K562 (cell line): ENCODE measurements around the gene RSRC1. TPM values are rescaled to one million over a fixed set of nuclear protein-coding genes. Genes with fewer than 3 reads are reported as not detected.

Experiments used
- ATAC-seq: fragments of 200-7000 bp; cut with Tn5 transposase; 3 replicates; pipeline ENCODE4 v1.9.1; 2020; ENCODE audit warnings: moderate library complexity
- BruUV-seq: library from RNA; stranded (reverse); fragments of 400-500 nt; replicated peaks from 2 replicates; lab custom pipeline; 2021; lab: Mats Ljungman, UMichigan
- CTCF ChIA-PET: fragments of 300-600 bp; formaldehyde crosslinking; extraction: SDS; loops from one replicate; lab custom pipeline; 2021; ENCODE audit warnings: low intra/inter-chr PET ratio; lab: Yijun Ruan, JAX
- POLR2A ChIA-PET: fragments of 300-600, 350-650 bp; sonication (Branson Sonifier 250); formaldehyde crosslinking; extraction: SDS; loops from one replicate; lab custom pipeline; 2021; ENCODE audit warnings: antibody characterized with exemption, inconsistent platforms; lab: Yijun Ruan, JAX
- DNase-seq, 4 experiments: peaks; one replicate each; pipeline versions ENCODE4 v3.0.0 to v3.0.0-alpha.2; 2011 to 2018; ENCODE audit warnings: low spot score in 3 of 4, mixed read lengths in 3 of 4; ENCODE audit errors: extremely low read depth in 1 of 4
- FAIRE-seq: peaks from 2 replicates; lab custom pipeline; 2011; peaks lifted over from hg19 to GRCh38; lab: Jason Lieb, UNC
- H2AFZ ChIP-seq: 2 replicates; pipeline ENCODE4 v1.6.0; 2011; ENCODE audit warnings: low read depth, low read length, control low read depth, inconsistent platforms
- H3K27ac ChIP-seq: fragments of 200-600 bp; 3 replicates; pipeline ENCODE4 v1.8.0; 2011; ENCODE audit warnings: low read depth, mild to moderate bottlenecking, control low read depth, inconsistent platforms, low read length, moderate library complexity, mixed read lengths; ENCODE audit errors: extremely low read depth
- H3K27me3 ChIP-seq, 2 experiments: fragments of 300-600 bp in 1 of 2; 2 replicates in 1 of 2; 3 replicates in 1 of 2; pipeline versions ENCODE4 v1.6.0 to v1.8.0; 2011; ENCODE audit warnings: inconsistent platforms in 2 of 2, low read length in 2 of 2, mild to moderate bottlenecking in 1 of 2, mixed read lengths in 1 of 2, moderate library complexity in 1 of 2; ENCODE audit not compliant: control insufficient read depth in 2 of 2, insufficient read depth in 2 of 2
- H3K36me3 ChIP-seq: fragments of 300-600 bp; 3 replicates; pipeline ENCODE4 v1.8.0; 2011; ENCODE audit warnings: mild to moderate bottlenecking, low read length, inconsistent platforms; ENCODE audit not compliant: control insufficient read depth, insufficient read depth
- H3K4me1 ChIP-seq, 2 experiments: fragments of 200-600 bp in 1 of 2; replicated peaks in 1 of 2; 2 replicates in 1 of 2; 3 replicates in 1 of 2; pipeline versions ENCODE4 v1.5.1 to v1.8.0; 2011; ENCODE audit warnings: inconsistent platforms in 2 of 2, low read length in 2 of 2, mild to moderate bottlenecking in 1 of 2, mixed read lengths in 1 of 2, moderate library complexity in 1 of 2; ENCODE audit not compliant: control insufficient read depth in 2 of 2, insufficient read depth in 2 of 2
- H3K4me2 ChIP-seq: 2 replicates; pipeline ENCODE4 v1.6.1; 2011; ENCODE audit warnings: low read length, control low read depth, inconsistent platforms, mixed read lengths; ENCODE audit not compliant: insufficient read depth
- H3K4me3 ChIP-seq: fragments of 200-600 bp; sonication (generic), shearing (Covaris generic); 2 replicates; pipeline ENCODE4 v1.5.1; 2016; ENCODE audit warnings: control low read depth, inconsistent platforms
- H3K79me2 ChIP-seq: fragments of 200-600 bp; 3 replicates; pipeline ENCODE4 v1.8.0; 2011; ENCODE audit warnings: low read length, inconsistent platforms; ENCODE audit not compliant: control insufficient read depth, insufficient read depth
- H3K9ac ChIP-seq, 2 experiments: 2 replicates each; pipeline versions ENCODE4 v1.6.0 to v1.6.1; 2011; ENCODE audit warnings: low read depth in 2 of 2, low read length in 2 of 2, control low read depth in 1 of 2, inconsistent platforms in 1 of 2, mild to moderate bottlenecking in 1 of 2, mixed read lengths in 1 of 2; ENCODE audit not compliant: insufficient read depth in 1 of 2
- H3K9me1 ChIP-seq: one replicate; pipeline ENCODE4 v1.6.0; 2011; ENCODE audit warnings: inconsistent platforms, mild to moderate bottlenecking, low read length, moderate library complexity; ENCODE audit not compliant: control insufficient read depth, insufficient read depth
- H3K9me3 ChIP-seq: replicated peaks from 2 replicates; pipeline ENCODE4 v1.5.1; 2011; ENCODE audit warnings: low read depth, low read length, inconsistent platforms; ENCODE audit not compliant: control insufficient read depth, insufficient read depth
- H4K20me1 ChIP-seq: replicated peaks from 2 replicates; pipeline ENCODE4 v1.6.1; 2011; ENCODE audit warnings: low read length, inconsistent platforms, mixed read lengths; ENCODE audit not compliant: control insufficient read depth, insufficient read depth
- ARHGAP35 ChIP-seq: fragments of 450-650 bp; IDR thresholded peaks from 2 replicates; pipeline ENCODE4 v1.6.1; 2018; ENCODE audit not compliant: partially characterized antibody
- ATF1 ChIP-seq, 2 experiments: fragments of 450-650 bp in 1 of 2; IDR thresholded peaks; 2 replicates each; pipeline ENCODE4 v1.6.1; 2016; ENCODE audit warnings: missing compliant biosample characterization in 1 of 2, missing genetic modification characterization in 1 of 2
- CHD4 ChIP-seq: fragments of 200-600 bp; sonication (generic); IDR thresholded peaks from 3 replicates; pipeline ENCODE4 v1.6.1; 2012; ENCODE audit warnings: low read depth, mild to moderate bottlenecking, mixed read lengths, low read length, inconsistent platforms; ENCODE audit not compliant: insufficient read depth, insufficient replicate concordance, poor library complexity, severe bottlenecking
- ESRRA ChIP-seq: fragments of 450-650 bp; IDR thresholded peaks from 2 replicates; pipeline ENCODE4 v1.6.1; 2014; ENCODE audit warnings: low read depth, mild to moderate bottlenecking, moderate library complexity, borderline replicate concordance
- FOS ChIP-seq: IDR thresholded peaks from 3 replicates; pipeline ENCODE4 v1.6.1; 2011; ENCODE audit not compliant: insufficient read length; ENCODE audit errors: extremely low read depth
- HSF4 ChIP-seq: fragments of 250-450 bp; sonication (Bioruptor Pico); IDR thresholded peaks from 2 replicates; pipeline ENCODE4 v2.1.2; 2022; ENCODE audit warnings: mild to moderate bottlenecking, moderate library complexity, borderline replicate concordance
- RBBP5 ChIP-seq: fragments of 200-600 bp; sonication (generic); IDR thresholded peaks from 2 replicates; pipeline ENCODE4 v1.6.1; 2012; ENCODE audit warnings: borderline replicate concordance, mild to moderate bottlenecking, low read length, control low read depth, inconsistent platforms; ENCODE audit not compliant: insufficient read depth, poor library complexity, severe bottlenecking
- SMARCA5 ChIP-seq: fragments of 450-650 bp; IDR thresholded peaks from 2 replicates; pipeline ENCODE4 v1.6.1; 2016
- ZBTB49 ChIP-seq: sonication (generic); formaldehyde crosslinking; IDR thresholded peaks from 2 replicates; pipeline ENCODE4 v1.8.0; 2022; ENCODE audit warnings: missing genetic modification reagents, mild to moderate bottlenecking, borderline replicate concordance
- ZBTB7A ChIP-seq: IDR thresholded peaks from 2 replicates; pipeline ENCODE4 v1.6.1; 2011; ENCODE audit warnings: low read depth, mild to moderate bottlenecking, low read length, moderate library complexity, borderline replicate concordance; ENCODE audit not compliant: control insufficient read depth
- ZNF511 ChIP-seq: sonication (generic); formaldehyde crosslinking; IDR thresholded peaks from 2 replicates; pipeline ENCODE4 v1.8.0; 2022; ENCODE audit warnings: mild to moderate bottlenecking, missing genetic modification reagents
- ZNF778 ChIP-seq: fragments of 450-650 bp; formaldehyde crosslinking; IDR thresholded peaks from 2 replicates; pipeline ENCODE4 v1.4.0; 2020; ENCODE audit warnings: mild to moderate bottlenecking, moderate library complexity
- ZZZ3 ChIP-seq: fragments of 450-650 bp; IDR thresholded peaks from 2 replicates; pipeline ENCODE4 v1.6.1; 2016; ENCODE audit warnings: antibody characterized with exemption, mild to moderate bottlenecking, moderate library complexity
- whole genome bisulfite sequencing: fragments of 100-300 bp; shearing (Covaris generic); methylation state at CpG from one replicate; pipeline ENCODE4 v1.1.6; 2016; ENCODE audit warnings: low coverage, mixed read lengths; ENCODE audit not compliant: insufficient coverage; ENCODE audit errors: missing lambda C conversion rate; 5-methylcytosine and 5-hydroxymethylcytosine counted together
- in situ Hi-C: fragments of 300-500 bp; cut with MboI; formaldehyde crosslinking; loops from 4 replicates; pipeline ENCODE4 v1.15.0; 2018; ENCODE audit warnings: inconsistent platforms, mixed read lengths
- intact Hi-C: fragments of 100-400 bp; cut with micrococcal nuclease; formaldehyde crosslinking; loops from 2 replicates; pipeline ENCODE4 v1.14.2; 2022
- polyA plus RNA-seq, 8 experiments: library from polyadenylated mRNA; depleted of rRNA in 4 of 8; stranded (reverse) in 5 of 8; unstranded in 3 of 8; fragments of >200 nt; fragmentation: Nextera tagmentation in 2 of 8; fragmentation: Illumina TruSeq in 1 of 8; extraction: Ambion mirVana in 2 of 8; extraction: Trizol in 1 of 8; gene quantifications; 2 replicates each; pipeline versions ENCODE4 v1.2.1 to v1.2.3, GENCODE V29; 2011 to 2014; ENCODE audit warnings: inconsistent platforms in 1 of 8, missing spikeins in 1 of 8
- total RNA-seq, 7 experiments: library from RNA; depleted of rRNA in 6 of 7; stranded (reverse); fragments of >200 nt in 6 of 7; fragmentation: Illumina TruSeq in 2 of 7; extraction: Trizol in 2 of 7; gene quantifications; 2 replicates each; pipeline versions ENCODE4 v1.2.1 to v1.2.3, GENCODE V29; 2011 to 2021; ENCODE audit warnings: low replicate concordance in 1 of 7

Gene RSRC1
- total and polyA plus RNA-seq, 9 of the 15 experiments (the other 6 are each of a cell fraction or from before 2014, with no cell fraction given): 19.3 to 128 (median 75.5) TPM

- Histone ChIP-seq H3K9ac (no peak overlapping the region), H3K36me3 (no peaks in the 10 kb centered on the region), H3K4me2 (no peak overlapping the region), H4K20me1 (no peaks in the 10 kb centered on the region), H3K4me3 (no peak overlapping the region), H3K79me2 (no peaks in the 10 kb centered on the region), H2AFZ (no peak overlapping the region), H3K27ac (no peak overlapping the region), H3K9me1 (no peaks in the 10 kb centered on the region), H3K4me1 (no peaks in the 10 kb centered on the region), H3K27me3 (no peaks in the 10 kb centered on the region), H3K9me3 (no peaks in the 10 kb centered on the region)
- no TSS peak for BruUV-seq
- ChIA-PET CTCF (no interaction called here), POLR2A (no interaction called here)
- ATAC-seq: no peak
- TF ChIP-seq ZZZ3: no peak
- TF ChIP-seq ZNF511 (CRISPR knock-in tag): no peak
- FAIRE-seq: no peak
- in situ Hi-C loops: no loop called here
- DNase-seq: no peak
- 29% methylated on average over 1 of the region's 1 CpG for WGBS
- intact Hi-C loops: no loop called here
Observed at GRCh38 chr3:158347966-158348365, 238.1 kb downstream of the RSRC1 start.

GRCh38 chr3:158350971-158351370, 241.1 kb downstream of the RSRC1 start:
- ChIA-PET POLR2A (interaction anchor here (0.8 kb wide), 1 partner anchor 29 kb away, joined by 3 read pairs; no protein-coding TSS in a partner anchor), CTCF (no interaction called here)
- Histone ChIP-seq H3K9ac (no peak overlapping the region), H4K20me1 (no peaks in the 10 kb centered on the region), H3K79me2 (no peaks in the 10 kb centered on the region), H2AFZ (no peak overlapping the region), H3K9me1 (no peaks in the 10 kb centered on the region), H3K4me2 (no peak overlapping the region), H3K4me1 (no peaks in the 10 kb centered on the region), H3K36me3 (no peaks in the 10 kb centered on the region), H3K4me3 (no peak overlapping the region), H3K27me3 (no peaks in the 10 kb centered on the region), H3K27ac (no peak overlapping the region), H3K9me3 (no peaks in the 10 kb centered on the region)
- no peak for ATAC-seq
- FAIRE-seq: no peak
- WGBS: 90% methylated on average over 4 of the region's 4 CpGs
- no TSS peak for BruUV-seq
- in situ Hi-C loops (no loop called here), intact Hi-C loops (no loop called here)
- DNase-seq: no peak
- TF ChIP-seq ZBTB49 (no peak), RBBP5 (no peak), ATF1 (CRISPR knock-in tag; IDR thresholded peaks at IDR 0.05) (no peak), ATF1 (tag; IDR thresholded peaks at IDR 0.05) (no peak), HSF4 (CRISPR knock-in tag) (no peak), CHD4 (no peak), ZBTB7A (no peak), SMARCA5 (no peak), ESRRA (no peak), ARHGAP35 (no peak), FOS (no peak), ZNF778 (CRISPR knock-in tag) (no peak)
